Omental fat pad (tissue), 4 donors: ENCODE results near the gene CDK17. TPM values are rescaled to one million over a fixed set of nuclear protein-coding genes. Genes with fewer than 3 reads are reported as not detected.

Source experiments
- ATAC-seq: fragments of 150-250 bp; one replicate; pipeline ENCODE4 v1.9.1; 2016; ENCODE audit warnings: mild to moderate bottlenecking, moderate library complexity; ENCODE audit not compliant: low FRiP score
- DNase-seq: peaks from one replicate; pipeline ENCODE4 v3.0.0-alpha.2; 2019; ENCODE audit warnings: low spot score
- CTCF ChIP-seq, 3 donors: fragments of 450-650 bp; IDR thresholded peaks; one replicate each; pipeline ENCODE4 v1.5.1; 2016 to 2017; ENCODE audit warnings: antibody characterized with exemption in 3 of 3, mild to moderate bottlenecking in 3 of 3, moderate library complexity in 2 of 3
- total RNA-seq, 4 donors: library from RNA; depleted of rRNA; stranded (reverse); fragments of >200 nt; gene quantifications; one replicate each; pipeline ENCODE4 v1.1.0, GENCODE V29; 2016

The CDK17 gene
- total RNA-seq, 4 donors from 2014 or later = 35.8 to 107 (median 100) TPM

GRCh38 chr12:96239711-96240635 lies 160.3 kb downstream of the CDK17 start:
- DNase-seq = no peak
- no peak for ATAC-seq
- no peak for TF ChIP-seq CTCF (IDR thresholded peaks at IDR 0.05)

- TF ChIP-seq CTCF (IDR thresholded peaks at IDR 0.05) = no peak
- ATAC-seq (no peak), DNase-seq (no peak)
Measured at GRCh38 chr12:96238336-96239047, 161.7 kb downstream of the CDK17 start.

- ATAC-seq (peak; percentile 7), DNase-seq (no peak)
Measured at GRCh38 chr12:96237465-96238077, 162.7 kb downstream of the CDK17 start.

GRCh38 chr12:96237035-96237434 lies 163.2 kb downstream of the CDK17 start:
- DNase-seq (no peak), ATAC-seq (no peak)
- TF ChIP-seq CTCF (IDR thresholded peaks at IDR 0.05) = no peak

More at GRCh38 chr12:96237465-96238077, 162.7 kb downstream of the CDK17 start:
- TF ChIP-seq CTCF (IDR thresholded peaks at IDR 0.05) = no peak

GRCh38 chr12:96236221-96236822 lies 163.9 kb downstream of the CDK17 start:
- no peak for ATAC-seq
- DNase-seq = no peak
- no peak for TF ChIP-seq CTCF (IDR thresholded peaks at IDR 0.05)

- TF ChIP-seq CTCF (IDR thresholded peaks at IDR 0.05) = no peak
- ATAC-seq (no peak), DNase-seq (no peak)
Measured at GRCh38 chr12:96235484-96235826, 164.8 kb downstream of the CDK17 start.
